ENCODE measurements around the gene PHC2.

DNA sequence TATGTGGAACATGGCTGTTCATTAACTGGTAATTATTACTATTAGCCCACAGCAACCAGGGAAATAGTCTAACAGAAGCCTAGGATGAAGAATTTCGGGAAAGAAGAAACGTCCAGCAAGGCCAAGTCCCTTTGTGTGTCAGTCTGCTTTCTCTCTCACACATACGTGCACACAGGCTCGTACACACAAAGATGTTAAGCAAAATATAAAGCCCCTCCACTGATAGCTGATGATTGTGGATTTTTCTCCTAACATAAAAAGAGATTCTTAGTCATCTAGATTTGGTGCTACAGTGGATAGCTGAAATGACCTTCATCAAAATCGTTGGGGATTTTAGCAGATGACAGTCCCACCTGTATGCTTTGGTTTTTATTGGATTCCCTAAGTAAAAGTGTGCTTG is 67.9 kb downstream of the PHC2 start:
- no peak for TF ChIP-seq POLR2AphosphoS5 (IDR thresholded peaks at IDR 0.05)
- TF ChIP-seq, protein P1, sequence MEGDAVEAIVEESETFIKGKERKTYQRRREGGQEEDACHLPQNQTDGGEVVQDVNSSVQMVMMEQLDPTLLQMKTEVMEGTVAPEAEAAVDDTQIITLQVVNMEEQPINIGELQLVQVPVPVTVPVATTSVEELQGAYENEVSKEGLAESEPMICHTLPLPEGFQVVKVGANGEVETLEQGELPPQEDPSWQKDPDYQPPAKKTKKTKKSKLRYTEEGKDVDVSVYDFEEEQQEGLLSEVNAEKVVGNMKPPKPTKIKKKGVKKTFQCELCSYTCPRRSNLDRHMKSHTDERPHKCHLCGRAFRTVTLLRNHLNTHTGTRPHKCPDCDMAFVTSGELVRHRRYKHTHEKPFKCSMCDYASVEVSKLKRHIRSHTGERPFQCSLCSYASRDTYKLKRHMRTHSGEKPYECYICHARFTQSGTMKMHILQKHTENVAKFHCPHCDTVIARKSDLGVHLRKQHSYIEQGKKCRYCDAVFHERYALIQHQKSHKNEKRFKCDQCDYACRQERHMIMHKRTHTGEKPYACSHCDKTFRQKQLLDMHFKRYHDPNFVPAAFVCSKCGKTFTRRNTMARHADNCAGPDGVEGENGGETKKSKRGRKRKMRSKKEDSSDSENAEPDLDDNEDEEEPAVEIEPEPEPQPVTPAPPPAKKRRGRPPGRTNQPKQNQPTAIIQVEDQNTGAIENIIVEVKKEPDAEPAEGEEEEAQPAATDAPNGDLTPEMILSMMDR (IDR thresholded peaks at IDR 0.05), result no peak
